Astrocyte of the cerebellum (primary cell): ENCODE data around the gene C3orf22.

Experiments used
- DNase-seq: peaks from one replicate; pipeline ENCODE4 v3.0.0-alpha.2; 2011; ENCODE audit warnings: low read depth
- H3K4me3 ChIP-seq: 2 replicates; pipeline ENCODE4 v1.5.1; 2011; ENCODE audit warnings: mild to moderate bottlenecking, low read depth, low read length, moderate library complexity
- CTCF ChIP-seq: IDR thresholded peaks from 2 replicates; pipeline ENCODE4 v1.5.1; 2012; ENCODE audit warnings: low read length, low read depth, moderate library complexity, mild to moderate bottlenecking; ENCODE audit errors: missing control alignments
- in situ Hi-C: cut with HindIII; loops from 2 replicates; pipeline ENCODE4 v1.10.0; 2017; ENCODE audit warnings: low sequenced_read_pairs

C3orf22 gene

GRCh38 chr3:126539558-126540250 lies 19.0 kb downstream of the C3orf22 start:
- no peak overlapping the region for H3K4me3 ChIP-seq
- in situ Hi-C loops: no loop called here
- no peak for DNase-seq
- no peak for TF ChIP-seq CTCF

DNA sequence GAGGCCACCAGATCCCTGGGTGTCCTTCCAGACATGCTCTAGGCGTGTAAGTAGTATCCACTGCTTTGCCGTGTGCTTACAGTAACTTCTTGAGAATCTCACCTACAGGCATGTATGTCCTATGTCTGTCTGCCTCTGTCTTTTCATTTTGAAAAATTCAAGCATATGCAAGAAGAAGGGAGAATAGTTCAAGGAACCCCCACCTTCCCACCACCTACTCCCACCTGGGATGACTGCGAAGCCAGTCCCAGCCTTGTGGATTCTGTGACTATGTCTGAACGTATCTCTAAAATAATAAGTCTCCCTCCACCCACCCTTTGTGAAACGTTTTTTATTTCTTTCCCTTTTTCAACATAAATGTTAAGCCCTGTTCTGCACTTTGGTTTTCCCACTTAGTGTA lies 19.8 kb downstream of the C3orf22 start:
- no peak for TF ChIP-seq CTCF

GRCh38 chr3:126538316-126538715 lies 20.4 kb downstream of the C3orf22 start:
- DNase-seq: no peak
- no peak overlapping the region for H3K4me3 ChIP-seq
- no peak for TF ChIP-seq CTCF
- in situ Hi-C loops: no loop called here

More for the DNA sequence above, 19.8 kb downstream of the C3orf22 start:
- DNase-seq: no peak
- in situ Hi-C loops: no loop called here
- H3K4me3 ChIP-seq: no peak overlapping the region

GRCh38 chr3:126537730-126538281 lies 20.9 kb downstream of the C3orf22 start:
- in situ Hi-C loops: no loop called here
- no peak for DNase-seq
- no peak overlapping the region for H3K4me3 ChIP-seq
- TF ChIP-seq CTCF: no peak

GRCh38 chr3:126537116-126537729 lies 21.5 kb downstream of the C3orf22 start:
- TF ChIP-seq CTCF: no peak
- H3K4me3 ChIP-seq: no peak overlapping the region
- in situ Hi-C loops: no loop called here
- DNase-seq: no peak

- DNase-seq: no peak
- TF ChIP-seq CTCF: no peak
- in situ Hi-C loops: no loop called here
- no peak overlapping the region for H3K4me3 ChIP-seq
Observed at GRCh38 chr3:126536126-126536525, 22.6 kb downstream of the C3orf22 start.
